NCI-H2196 treated with DMSO at 0.1 percent for 48 hours (cell line): ENCODE results near the gene ENDOU.
A peak's percentile ranks its signal among the peaks of the same experiment; 100 is the strongest.

Source experiments
- DNase-seq: peaks from one replicate; lab custom pipeline; 2025; ENCODE audit not compliant: unreplicated experiment; lab: John Stamatoyannopoulos, UW

ENDOU gene

GRCh38 chr12:47744778-47745436 is 19.6 kb upstream of the ENDOU start:
- DNase-seq, result no peak

DNA sequence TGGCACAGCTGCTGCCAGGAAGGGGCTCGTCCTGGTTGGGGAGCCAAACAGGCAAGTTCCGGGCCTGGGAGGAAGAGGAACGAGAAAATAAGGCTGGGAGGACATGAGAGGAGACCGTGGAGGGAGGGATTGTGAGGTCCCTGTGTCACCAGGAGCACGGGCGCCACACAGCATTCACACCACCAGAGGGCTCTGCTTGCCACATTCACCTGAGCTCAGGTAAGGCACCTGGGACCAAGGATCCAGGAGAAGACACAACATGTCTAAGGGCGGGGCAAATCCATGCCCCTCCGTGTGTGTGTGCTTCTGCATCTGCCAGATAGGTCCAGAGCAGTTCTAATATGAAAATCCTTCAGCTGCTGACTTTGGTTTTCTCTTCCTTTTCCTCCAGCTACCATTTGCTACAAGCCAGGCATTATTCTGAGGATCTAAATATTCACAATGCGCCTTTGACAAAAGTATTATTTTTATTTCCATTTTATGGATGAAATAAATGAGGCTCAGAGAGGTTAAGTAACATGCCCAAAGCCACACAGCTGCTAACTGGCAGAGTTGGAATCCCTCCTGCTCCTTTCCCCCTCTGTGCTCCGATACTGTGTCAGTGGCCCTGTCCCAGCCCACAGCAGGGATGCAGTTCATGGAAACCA is 18.8 kb upstream of the ENDOU start:
- peak; percentile 24 for DNase-seq

GRCh38 chr12:47743311-47743860 is 18.1 kb upstream of the ENDOU start:
- no peak for DNase-seq

DNA sequence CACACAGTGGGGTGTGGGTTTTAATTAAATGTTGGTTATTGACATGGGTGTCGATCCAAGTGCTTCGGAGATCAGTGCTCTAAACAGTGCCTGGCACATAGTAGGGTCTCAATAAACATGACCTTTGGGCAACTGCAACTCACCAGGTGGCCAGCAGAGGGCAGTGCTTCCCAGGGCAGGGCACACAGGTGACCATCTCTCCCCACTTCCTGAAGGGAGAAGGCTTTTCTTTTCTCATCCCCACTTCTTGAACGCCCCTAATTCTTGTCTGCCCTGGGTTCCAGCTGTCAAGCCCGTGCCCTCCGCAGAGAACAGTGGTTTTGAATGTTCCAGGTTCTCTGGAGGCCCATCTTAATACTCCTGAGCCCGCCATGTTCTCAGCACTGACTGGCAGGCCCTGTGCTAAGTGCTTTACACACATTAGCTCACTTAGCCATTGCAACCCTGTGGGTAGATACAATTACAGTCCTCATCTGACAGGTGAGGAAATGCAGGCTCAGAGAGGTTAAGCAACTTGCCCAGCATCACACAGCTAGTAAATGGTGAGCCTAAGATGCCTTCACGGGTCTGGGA is 17.0 kb upstream of the ENDOU start:
- no peak for DNase-seq

- DNase-seq, result peak; percentile 89
Observed at GRCh38 chr12:47741340-47741703, 16.0 kb upstream of the ENDOU start.

DNA sequence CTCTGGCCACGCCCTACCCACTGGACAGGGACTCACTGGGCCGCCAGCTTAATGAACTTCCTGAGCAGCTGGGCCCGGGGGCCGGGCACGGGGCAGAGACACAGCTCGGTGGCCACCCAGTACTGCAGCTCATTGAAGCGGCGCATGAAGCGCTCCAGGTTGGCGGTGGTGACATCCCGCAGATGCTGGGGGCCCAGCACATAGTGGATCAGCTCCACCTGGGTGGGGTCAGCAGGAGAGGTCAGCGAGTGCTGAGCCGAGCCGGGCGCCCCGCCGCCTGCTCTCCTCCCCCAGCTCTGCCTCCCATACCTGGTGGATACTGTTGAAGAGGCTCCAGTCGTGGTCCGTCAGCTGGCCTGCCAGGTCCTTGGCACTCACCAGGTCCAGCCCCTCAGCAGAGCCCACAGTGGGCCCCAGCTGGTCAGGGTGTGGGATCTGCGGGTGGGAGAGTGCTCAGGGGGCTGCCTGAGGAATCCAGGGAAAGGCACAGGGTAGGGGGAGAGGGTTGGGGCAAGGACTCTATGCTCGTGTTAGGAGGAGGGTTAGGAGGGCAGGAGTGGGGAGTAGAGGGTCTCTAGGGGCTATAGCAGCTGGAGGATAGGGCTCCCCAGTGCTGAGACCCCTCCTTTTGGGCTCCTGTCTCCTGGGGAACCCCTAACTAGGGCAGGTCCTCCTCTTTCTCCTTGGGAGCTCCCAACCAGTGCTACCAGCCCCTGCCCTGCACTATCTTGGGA is 15.5 kb upstream of the ENDOU start:
- DNase-seq, result no peak

DNA sequence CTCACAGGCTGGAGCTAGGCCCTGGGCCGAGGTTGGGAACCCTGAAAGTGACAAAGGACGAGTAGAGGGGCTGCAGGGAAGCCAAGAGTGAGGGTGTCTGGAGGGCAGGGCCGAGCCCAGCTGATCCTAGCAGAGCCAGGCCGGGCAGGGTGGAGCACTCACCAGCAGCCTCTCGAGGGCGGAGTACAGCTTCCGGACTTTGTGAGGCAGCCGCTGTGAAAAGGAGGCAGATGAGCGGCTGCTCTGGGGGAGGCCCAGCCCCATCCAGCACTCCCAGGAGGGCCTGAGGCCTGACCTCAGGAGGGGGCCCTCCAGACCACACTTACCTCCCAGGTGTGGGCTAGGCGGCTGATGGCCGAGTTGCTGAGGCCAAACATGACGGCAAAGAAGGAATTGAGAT is 14.7 kb upstream of the ENDOU start:
- no peak for DNase-seq

- no peak for DNase-seq
Observed at GRCh38 chr12:47739297-47739696, 14.0 kb upstream of the ENDOU start.

GRCh38 chr12:47737936-47738594 is 12.8 kb upstream of the ENDOU start:
- no peak for DNase-seq

- DNase-seq, result no peak
Observed at GRCh38 chr12:47736877-47737676, 11.8 kb upstream of the ENDOU start.

DNA sequence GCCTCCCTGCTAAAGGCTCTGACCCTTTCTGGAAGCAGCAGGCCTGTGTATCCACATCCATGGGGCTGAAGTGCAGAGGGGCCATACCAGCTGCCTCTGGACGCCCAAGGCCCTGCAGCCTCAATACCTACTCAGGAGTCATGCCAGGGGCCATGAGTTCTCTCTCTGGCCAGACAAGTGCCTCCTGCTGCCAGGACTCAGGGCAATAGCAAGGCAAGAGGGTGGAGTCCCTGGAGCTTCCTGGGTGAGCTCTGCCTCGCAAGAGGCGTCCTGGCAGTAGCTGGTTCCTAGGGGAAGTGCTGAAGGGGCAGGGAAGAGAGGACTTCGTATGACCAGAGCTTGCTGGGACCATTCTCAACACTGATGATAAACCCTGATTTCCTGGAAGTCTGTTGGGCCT is 10.9 kb upstream of the ENDOU start:
- DNase-seq, result no peak

DNA sequence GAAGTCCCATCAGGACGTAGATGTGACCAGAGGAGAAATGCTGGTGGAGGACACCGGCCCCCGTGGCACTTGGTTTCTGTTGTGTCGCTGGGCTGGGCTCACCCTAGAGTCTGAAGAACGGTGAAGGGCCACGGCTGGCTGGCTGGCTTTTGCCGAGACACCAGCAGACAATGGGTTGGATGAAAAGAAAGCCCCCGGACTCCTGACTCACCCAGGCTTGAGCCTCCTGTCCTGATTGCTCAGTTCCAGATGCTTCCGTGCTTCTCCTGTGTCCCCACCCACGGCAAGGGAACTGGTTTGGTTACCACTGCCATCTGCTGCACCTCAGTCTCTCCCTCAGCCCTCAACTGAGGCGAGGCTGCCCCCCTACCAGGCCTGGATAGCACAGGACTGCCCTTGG is 10.4 kb upstream of the ENDOU start:
- DNase-seq, result no peak

DNA sequence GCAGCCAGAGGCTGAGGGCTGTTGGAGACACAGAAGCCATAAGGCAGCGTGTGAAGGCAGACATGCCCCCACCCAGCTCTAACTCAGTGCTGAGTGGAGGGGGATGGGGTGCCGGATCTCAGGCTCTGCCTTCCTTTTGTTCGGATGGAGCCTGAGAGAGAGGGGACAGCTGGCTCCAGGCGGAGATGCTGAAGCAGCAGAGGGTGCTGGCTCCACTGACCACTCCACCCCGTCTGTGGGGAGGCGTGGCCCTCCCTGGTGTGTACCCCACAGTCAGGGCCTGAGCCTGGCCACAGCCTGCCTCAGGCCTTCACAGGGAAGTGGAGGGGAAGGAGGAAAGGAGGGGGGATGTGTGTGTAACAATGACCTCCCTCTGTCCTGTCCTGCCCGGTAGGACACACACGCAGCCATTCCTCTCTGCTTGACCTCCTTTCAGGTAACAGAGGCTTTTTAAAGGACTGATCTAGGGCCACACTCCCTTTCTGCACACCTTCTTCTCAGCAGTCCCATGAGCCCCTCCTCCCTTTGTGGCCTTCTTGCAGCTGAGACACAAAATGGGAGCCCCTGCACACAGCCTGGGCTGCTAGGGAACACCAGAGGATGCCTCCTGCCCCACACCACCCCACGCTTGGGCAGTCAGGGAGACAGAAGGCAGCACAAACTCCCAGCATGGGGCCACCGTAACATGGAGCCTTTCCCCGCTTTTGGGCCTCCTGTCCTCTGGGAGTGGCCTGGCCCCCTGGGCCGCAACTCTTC is 9.6 kb upstream of the ENDOU start:
- no peak for DNase-seq

GRCh38 chr12:47733142-47733541 is 7.9 kb upstream of the ENDOU start:
- DNase-seq, result no peak

- DNase-seq, result no peak
Observed at GRCh38 chr12:47732504-47732903, 7.2 kb upstream of the ENDOU start.

DNA sequence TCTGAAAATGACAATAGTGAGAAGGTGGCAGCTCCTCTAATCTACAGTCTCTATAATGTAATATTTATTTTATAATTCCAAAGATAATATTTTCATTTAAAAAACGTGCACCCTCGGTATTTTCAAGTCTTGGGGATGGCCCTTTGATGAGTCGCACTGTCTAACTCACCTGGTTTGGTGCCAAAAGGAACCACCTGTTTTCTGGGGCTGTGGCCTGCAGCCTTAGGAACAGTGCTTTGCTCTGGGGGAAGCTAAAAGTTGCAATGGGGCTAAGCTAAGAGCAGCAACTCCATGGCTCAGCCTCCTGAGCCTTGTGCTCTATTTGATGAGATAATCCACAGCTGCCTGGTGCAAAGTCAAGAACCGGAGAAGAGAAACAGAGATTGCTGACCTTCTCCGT is 6.4 kb upstream of the ENDOU start:
- DNase-seq, result no peak

DNA sequence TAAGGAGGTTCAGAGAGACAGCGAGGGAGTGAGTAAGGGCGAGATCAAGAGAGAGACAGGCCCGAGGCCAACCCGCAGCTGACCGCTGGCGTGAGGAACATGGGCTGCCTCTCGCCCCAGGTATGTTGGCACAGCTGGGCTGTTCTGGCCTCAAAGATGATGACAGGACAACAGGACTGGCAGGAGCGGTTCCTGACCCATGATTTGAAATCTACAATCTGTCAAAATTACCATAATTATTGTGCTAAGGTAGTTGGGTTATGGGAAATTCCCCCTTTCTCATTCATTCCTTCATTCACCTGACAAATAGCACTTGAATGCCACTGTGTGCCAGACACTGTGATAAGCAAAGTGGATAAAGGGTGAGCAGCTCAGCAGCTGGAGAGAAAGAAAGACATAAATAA is 5.1 kb upstream of the ENDOU start:
- peak; percentile 59 for DNase-seq

DNA sequence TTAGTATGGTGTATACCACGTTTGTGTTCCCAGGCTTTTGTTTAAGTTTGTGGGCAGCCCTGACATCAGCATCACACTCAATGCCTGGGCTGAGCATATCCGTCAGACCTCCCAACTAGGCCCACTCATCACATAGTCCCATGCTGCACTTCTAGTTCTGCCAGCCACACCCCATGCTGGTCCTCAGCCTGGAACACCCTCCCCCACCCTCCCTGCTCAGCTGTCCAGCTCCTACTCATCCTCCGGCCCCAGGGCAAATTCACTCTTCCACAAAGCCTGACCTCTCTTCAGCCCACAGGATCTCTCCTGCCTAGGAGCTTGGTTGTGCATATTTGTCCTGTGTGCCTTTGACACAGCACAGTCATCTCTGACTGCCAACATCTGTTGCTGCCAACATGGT is 3.9 kb upstream of the ENDOU start:
- no peak for DNase-seq

- DNase-seq, result no peak
Observed at GRCh38 chr12:47725893-47726292, 603 bp upstream of the ENDOU start.
